ENCODE measurements around the gene SNX4.

GRCh38 chr3:125443923-125444322 lies 76.1 kb downstream of the SNX4 start:
- TF ChIP-seq EZH2 (IDR thresholded peaks at IDR 0.05; ENCODE audit: low read length) (no peak), CTCF (optimal IDR thresholded peaks at IDR 0.05 in 1 of 3, IDR thresholded peaks at IDR 0.05 in 1 of 3, conservative IDR thresholded peaks at IDR 0.05 in 1 of 3; ENCODE audit: extremely low read depth in 1 of 3, insufficient read depth in 2 of 3, low read length in 3 of 3) (no peak)
